RCC 7860 (cell line): ENCODE results near the gene ZNF804A.
"Not testable (repeated sequence)": the region's sequence is repeated elsewhere in the genome, so short reads cannot be mapped to it uniquely, and the experiment has no call there.

ENCODE experiments used
- DNase-seq: peaks from one replicate; pipeline ENCODE4 v3.0.0-alpha.2; 2015; ENCODE audit warnings: low spot score
- FAIRE-seq: peaks from 2 replicates; lab custom pipeline; 2012; peaks lifted over from hg19 to GRCh38; lab: Jason Lieb, UNC

Gene ZNF804A

GRCh38 chr2:184799379-184799778, 201.1 kb downstream of the ZNF804A start:
- DNase-seq: no peak
- FAIRE-seq: no peak

- DNase-seq (no peak), FAIRE-seq (no peak)
Measured at GRCh38 chr2:184814421-184814820, 216.1 kb downstream of the ZNF804A start.

DNA sequence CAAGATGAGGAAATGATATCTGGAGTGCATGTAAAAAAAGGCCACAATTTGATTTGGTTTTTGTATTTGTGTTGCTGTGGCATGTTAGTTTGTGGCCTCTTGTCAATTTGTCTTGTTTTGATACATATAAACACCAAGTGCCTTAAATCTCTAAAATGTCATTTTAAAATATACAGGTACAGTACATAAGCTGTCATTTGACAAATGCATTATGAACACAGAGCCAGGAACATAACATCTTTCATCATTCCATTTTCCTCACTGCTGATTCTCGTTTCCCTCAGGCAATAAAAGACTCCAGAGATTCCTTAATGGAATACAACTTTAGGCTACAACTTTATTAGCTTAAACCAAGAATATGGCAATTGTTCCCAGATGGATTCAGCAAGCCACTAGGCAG, 217.5 kb downstream of the ZNF804A start:
- DNase-seq (no peak), FAIRE-seq (no peak)

- FAIRE-seq: no peak
Measured at GRCh38 chr2:184824597-184824996, 226.3 kb downstream of the ZNF804A start.

GRCh38 chr2:184830531-184830930, 232.2 kb downstream of the ZNF804A start:
- DNase-seq (no peak), FAIRE-seq (no peak)

More at GRCh38 chr2:184824597-184824996, 226.3 kb downstream of the ZNF804A start:
- DNase-seq: no peak

DNA sequence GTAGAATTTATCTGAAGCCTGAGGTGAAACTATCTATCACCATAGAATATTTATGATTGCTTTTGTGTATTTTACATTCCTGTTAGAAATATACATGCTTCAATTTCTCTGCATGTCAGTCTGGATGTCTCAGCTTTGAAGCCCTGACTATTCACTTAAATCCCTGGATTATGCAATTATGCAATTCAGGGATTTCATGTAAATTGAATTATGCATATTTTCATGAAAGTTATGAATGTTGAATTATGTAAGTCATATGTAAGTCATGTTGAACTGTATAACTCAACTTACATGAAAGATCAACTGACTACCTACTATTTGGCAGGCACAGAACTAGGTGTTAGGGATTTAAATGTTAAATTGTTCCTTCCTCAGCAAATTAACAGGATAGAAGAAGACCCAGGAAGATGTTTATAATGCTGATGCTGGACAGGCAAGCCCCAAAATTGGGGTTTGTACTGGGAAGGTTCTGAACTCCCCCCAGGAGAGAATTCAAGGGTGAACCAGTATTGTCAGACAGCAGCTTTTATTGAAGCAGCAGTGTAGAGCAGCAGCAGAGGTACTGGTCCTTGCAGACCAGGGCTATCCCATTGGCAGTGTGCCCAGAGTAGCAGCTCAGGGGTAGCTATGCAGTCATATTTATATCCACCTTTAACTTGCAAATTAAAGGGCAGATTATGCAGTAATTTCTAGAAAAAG, 236.5 kb downstream of the ZNF804A start:
- DNase-seq (no peak), FAIRE-seq (no peak)

- FAIRE-seq (no peak), DNase-seq (no peak)
Measured at GRCh38 chr2:184835398-184835715, 237.0 kb downstream of the ZNF804A start.

- DNase-seq: no peak
- FAIRE-seq: no peak
Measured at GRCh38 chr2:184847331-184847730, 249.0 kb downstream of the ZNF804A start.

GRCh38 chr2:184849516-184849915, 251.2 kb downstream of the ZNF804A start:
- no peak for DNase-seq
- no peak for FAIRE-seq

DNA sequence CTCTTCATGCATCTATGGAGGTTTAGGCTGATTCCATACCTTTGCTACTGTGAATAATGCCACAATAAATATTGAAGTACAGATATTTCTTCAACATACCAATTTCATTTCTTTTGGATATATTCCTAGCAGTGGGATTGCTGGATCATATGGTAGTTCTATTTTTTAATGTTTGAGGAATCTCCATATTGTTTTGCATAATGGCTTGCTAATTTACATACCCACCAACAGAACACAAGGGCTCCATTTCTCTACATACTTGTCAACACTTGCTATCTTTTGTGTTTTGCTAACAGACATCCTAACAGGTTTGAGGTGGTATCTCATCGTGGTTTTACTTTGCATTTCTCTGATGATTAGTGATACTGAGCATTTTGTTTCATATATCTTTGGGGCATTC, 253.2 kb downstream of the ZNF804A start:
- no peak for FAIRE-seq
- no peak for DNase-seq

- no peak for DNase-seq
- no peak for FAIRE-seq
Measured at GRCh38 chr2:184859187-184859586, 260.9 kb downstream of the ZNF804A start.

DNA sequence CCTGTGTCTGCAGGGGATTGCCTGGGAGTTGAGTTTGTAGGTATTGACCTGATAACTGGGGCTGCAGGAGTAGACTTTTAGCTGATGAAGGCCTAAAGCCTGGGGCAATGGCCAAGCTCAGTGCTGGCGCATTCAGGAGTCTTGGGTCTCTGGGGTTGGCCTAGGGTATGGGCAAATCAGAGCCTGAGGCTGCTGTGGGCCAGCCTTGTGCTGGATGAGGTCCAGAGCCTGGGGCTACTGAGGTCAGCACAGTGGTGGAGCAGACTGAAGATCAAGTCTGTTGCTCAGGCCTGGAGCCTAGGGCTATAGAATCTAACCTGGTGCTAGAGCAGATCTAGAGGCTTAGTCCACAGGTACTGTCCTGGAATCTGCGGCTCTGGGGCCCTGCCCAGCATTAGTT, 262.4 kb downstream of the ZNF804A start:
- FAIRE-seq: no peak
- no peak for DNase-seq

DNA sequence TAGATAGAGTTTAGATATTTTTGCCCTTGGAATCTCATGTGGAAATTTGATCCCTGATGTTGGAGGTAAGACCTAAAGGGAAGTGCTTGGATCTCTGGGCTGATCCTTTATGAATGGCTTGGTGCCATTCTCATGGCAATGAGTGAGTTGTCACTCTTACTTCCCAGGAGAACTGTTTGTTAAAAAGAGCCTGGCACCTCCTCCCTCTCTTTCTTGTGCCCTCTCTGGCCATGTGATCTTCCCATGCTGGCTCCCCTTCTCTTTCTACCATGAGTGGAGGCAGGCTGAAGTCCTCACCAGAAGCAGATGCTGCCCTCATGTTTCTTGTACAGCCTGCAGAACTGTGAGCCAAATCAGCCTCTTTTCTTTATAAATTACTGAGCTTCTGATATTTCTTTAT, 276.9 kb downstream of the ZNF804A start:
- DNase-seq (no peak), FAIRE-seq (no peak)

DNA sequence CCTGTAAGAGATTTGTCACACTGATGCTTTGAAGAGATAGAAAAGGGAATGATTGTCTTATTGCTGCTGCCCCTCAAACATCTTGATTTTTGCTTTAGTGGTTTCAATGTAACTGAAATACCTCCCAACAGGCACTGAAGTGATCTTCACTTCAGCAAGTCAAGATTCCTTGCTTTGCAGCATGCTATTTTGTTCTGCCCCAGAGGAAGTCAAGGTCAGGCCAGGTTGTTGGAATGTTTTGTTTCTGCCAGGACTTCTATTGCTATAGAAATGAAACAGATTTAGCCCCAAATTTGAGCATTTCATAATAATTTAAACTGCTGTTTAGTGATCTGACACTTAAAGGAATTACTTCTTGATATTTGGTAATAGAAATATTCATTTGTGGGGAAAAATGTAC, 277.6 kb downstream of the ZNF804A start:
- FAIRE-seq: no peak
- DNase-seq: no peak

- no peak for FAIRE-seq
- DNase-seq: no peak
Measured at GRCh38 chr2:184877909-184878308, 279.6 kb downstream of the ZNF804A start.

GRCh38 chr2:184879671-184880070, 281.3 kb downstream of the ZNF804A start:
- DNase-seq: no peak
- FAIRE-seq: no peak

- FAIRE-seq: not testable (repeated sequence)
Measured at GRCh38 chr2:184886585-184886984, 288.3 kb downstream of the ZNF804A start.

DNA sequence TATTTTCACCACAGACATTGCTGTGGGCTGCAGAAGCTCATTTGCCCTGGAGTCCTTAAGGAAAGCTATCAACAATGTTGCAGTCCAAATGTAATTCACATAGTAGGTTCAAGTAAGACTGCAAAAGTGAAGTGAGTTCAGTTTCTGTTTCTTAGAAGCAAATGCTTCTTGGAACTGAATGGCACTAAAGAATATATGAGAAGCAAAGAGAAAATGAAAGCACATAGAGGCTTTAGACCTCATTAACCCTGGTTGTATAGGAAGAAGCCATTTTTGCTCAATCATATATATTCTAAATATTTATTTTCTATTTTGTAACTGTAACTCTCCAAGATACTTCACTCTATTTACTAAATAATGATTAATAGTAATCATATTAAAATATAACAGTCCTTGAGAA, 292.0 kb downstream of the ZNF804A start:
- no peak for DNase-seq
- no peak for FAIRE-seq

More at GRCh38 chr2:184886585-184886984, 288.3 kb downstream of the ZNF804A start:
- not testable (repeated sequence) for DNase-seq

GRCh38 chr2:184904991-184905390, 306.7 kb downstream of the ZNF804A start:
- no peak for FAIRE-seq
- DNase-seq: no peak

GRCh38 chr2:184906160-184906559, 307.8 kb downstream of the ZNF804A start:
- DNase-seq (no peak), FAIRE-seq (no peak)

DNA sequence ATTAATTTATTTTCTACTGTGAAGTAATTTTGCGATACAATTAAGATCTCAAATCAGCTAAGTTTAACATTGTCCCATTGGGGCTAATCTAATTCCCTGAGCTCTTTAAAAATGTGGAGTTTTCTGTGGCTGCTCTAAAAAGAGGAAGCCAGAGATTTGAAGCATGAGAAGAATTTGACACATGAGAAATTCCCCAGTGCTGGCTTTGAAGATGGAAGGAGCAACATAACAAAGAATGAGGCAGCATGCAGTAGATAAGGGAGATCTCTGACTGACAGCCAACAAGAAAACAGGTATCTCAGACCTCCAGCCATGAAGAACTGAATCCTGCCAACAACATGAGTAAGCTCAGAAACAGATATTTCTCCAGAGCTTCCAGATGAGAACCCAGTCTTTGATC, 308.4 kb downstream of the ZNF804A start:
- DNase-seq (no peak), FAIRE-seq (no peak)

DNA sequence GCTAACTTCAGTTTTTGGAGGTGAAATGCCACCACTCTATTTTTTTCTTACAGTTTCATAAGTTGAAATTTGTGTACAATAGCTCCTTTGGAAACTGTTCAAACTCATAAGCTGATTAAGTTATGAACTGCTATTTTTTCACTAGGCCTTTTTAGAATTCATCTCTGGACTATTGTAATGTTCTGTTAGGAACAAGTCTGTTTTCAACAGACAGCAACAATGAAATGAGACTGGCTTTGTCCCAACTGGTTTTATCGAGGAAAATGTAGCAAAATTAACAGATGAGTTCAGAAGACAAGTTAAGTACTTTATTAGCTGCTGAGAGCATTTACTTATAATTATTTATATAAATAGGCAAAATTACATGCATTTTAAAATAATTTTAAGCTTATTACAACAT, 310.6 kb downstream of the ZNF804A start:
- FAIRE-seq: no peak
- no peak for DNase-seq

GRCh38 chr2:184920451-184920965, 322.2 kb downstream of the ZNF804A start:
- FAIRE-seq (no peak), DNase-seq (no peak)
